GM12891 (cell line): Measurements from ENCODE around the gene LTBR.

Experiments
- PAX5 ChIP-seq: IDR thresholded peaks from 2 replicates; pipeline ENCODE4 v1.6.1; 2011; ENCODE audit warnings: low read length, moderate library complexity, mild to moderate bottlenecking; ENCODE audit not compliant: insufficient read depth, severe bottlenecking
- POLR2A ChIP-seq: IDR thresholded peaks from 2 replicates; pipeline ENCODE4 v1.6.1; 2011; ENCODE audit warnings: low read depth, low read length, control low read depth
- POLR2AphosphoS5 ChIP-seq: IDR thresholded peaks from 2 replicates; pipeline ENCODE4 v1.6.1; 2011; ENCODE audit warnings: low read depth, low read length, control low read depth
- SPI1 ChIP-seq: IDR thresholded peaks from 2 replicates; pipeline ENCODE4 v1.6.1; 2011; ENCODE audit warnings: low read depth, low read length, control low read depth
- TAF1 ChIP-seq: IDR thresholded peaks from 2 replicates; pipeline ENCODE4 v1.6.1; 2011; ENCODE audit warnings: low read depth, low read length, control low read depth

- TF ChIP-seq TAF1 = no peak
- TF ChIP-seq POLR2A = no peak
- TF ChIP-seq POLR2AphosphoS5 = no peak
- TF ChIP-seq SPI1 = no peak
- no peak for TF ChIP-seq PAX5
Observed at GRCh38 chr12:6346235-6346832, 37.6 kb upstream of the LTBR start.
